ENCODE measurements around the gene LONRF2. TPM values are rescaled to one million over a fixed set of nuclear protein-coding genes. Genes with fewer than 3 reads are reported as not detected.
A peak's percentile ranks its signal among the peaks of the same experiment; 100 is the strongest.

The LONRF2 gene
- total RNA-seq, 4 donors from 2014 or later = 2.3 to 4.8 (median 2.6) TPM

- Histone ChIP-seq H3K9me3 (peaks cover 3 to 8% of the 10 kb centered on the region in 2 donors), H3K36me3 (no peaks in the 10 kb centered on the region), H3K4me1 (peaks cover 0 to 14% (median 7%) of the 10 kb centered on the region in 4 donors), H3K27me3 (peaks cover 60% of the 10 kb centered on the region), H3K4me3 (peak overlapping the region; percentile 14 to 57 (median 44)), H3K27ac (peak overlapping the region; percentile 70 to 84 (median 76))
- TF ChIP-seq POLR2AphosphoS5 (IDR thresholded peaks at IDR 0.05) (no peak), CTCF (IDR thresholded peaks at IDR 0.05) (peak in 2 of 5 experiments; percentile 5 to 10)
- in situ Hi-C loops (cut with MboI; ENCODE audit: low pct_ligation_motif_present in 1 of 4, low pct_unique_long_range_greater_than_20kb in 1 of 4, low sequenced_read_pairs in 3 of 4) (no loop called here), intact Hi-C loops (cut with DNase I; ENCODE audit: low total_unique reads) (no loop called here)
- 2% methylated on average over 49 of the region's 77 CpGs; no CpG with 5 or more reads in 1 of the 2 donors for WGBS, 2 donors (ENCODE audit: low coverage in 1 of 2)
- DNase-seq = no peak
These were observed 979 bp downstream of the LONRF2 start for GRCh38 chr2:100321179-100321865.

- intact Hi-C loops (cut with DNase I; ENCODE audit: low total_unique reads) (no loop called here), in situ Hi-C loops (cut with MboI; ENCODE audit: low pct_ligation_motif_present in 1 of 4, low pct_unique_long_range_greater_than_20kb in 1 of 4, low sequenced_read_pairs in 3 of 4) (no loop called here)
- WGBS, 2 donors (ENCODE audit: low coverage in 1 of 2) = 48 to 71% methylated on average over 6 to 19 of the region's 19 CpGs
These were observed 1.6 kb downstream of the LONRF2 start for GRCh38 chr2:100320547-100321178.

GRCh38 chr2:100317634-100318033, 4.7 kb downstream of the LONRF2 start:
- TF ChIP-seq POLR2AphosphoS5 (IDR thresholded peaks at IDR 0.05) (no peak), CTCF (IDR thresholded peaks at IDR 0.05) (no peak), EP300 (IDR thresholded peaks at IDR 0.05; ENCODE audit: low read depth) (no peak), POLR2A (IDR thresholded peaks at IDR 0.05) (no peak)
- H3K27me3 ChIP-seq = peaks cover 34% of the 10 kb centered on the region
- in situ Hi-C loops (cut with MboI; ENCODE audit: low pct_ligation_motif_present in 1 of 4, low pct_unique_long_range_greater_than_20kb in 1 of 4, low sequenced_read_pairs in 3 of 4) = no loop called here
- no peak overlapping the region for H3K4me3 ChIP-seq
- 77 to 85% methylated on average over 1 of the region's 1 CpG for WGBS, 2 donors (ENCODE audit: low coverage in 1 of 2)
- H3K27ac ChIP-seq = no peak overlapping the region
- H3K36me3 ChIP-seq = no peaks in the 10 kb centered on the region
- intact Hi-C loops (cut with DNase I; ENCODE audit: low total_unique reads) = no loop called here
- peaks cover 3 to 8% of the 10 kb centered on the region in 2 donors for H3K9me3 ChIP-seq
- DNase-seq = no peak
- peaks cover 0 to 14% (median 7%) of the 10 kb centered on the region in 4 donors for H3K4me1 ChIP-seq

More at GRCh38 chr2:100320547-100321178, 1.6 kb downstream of the LONRF2 start:
- Histone ChIP-seq H3K27ac (peak overlapping the region in 3 of 4 donors; percentile 66 to 81 (median 70)), H3K9me3 (peaks cover 3 to 8% of the 10 kb centered on the region in 2 donors), H3K27me3 (peaks cover 60% of the 10 kb centered on the region), H3K4me3 (peak overlapping the region; percentile 14 to 50 (median 44)), H3K36me3 (no peaks in the 10 kb centered on the region), H3K4me1 (peaks cover 0 to 14% (median 7%) of the 10 kb centered on the region in 4 donors)
- no peak for DNase-seq
- TF ChIP-seq CTCF (IDR thresholded peaks at IDR 0.05) = no peak
- TF ChIP-seq POLR2A (IDR thresholded peaks at IDR 0.05) = no peak
- no peak for TF ChIP-seq POLR2AphosphoS5 (IDR thresholded peaks at IDR 0.05)
- no peak for TF ChIP-seq EP300 (IDR thresholded peaks at IDR 0.05; ENCODE audit: low read depth)

- Histone ChIP-seq H3K36me3 (no peaks in the 10 kb centered on the region), H3K9me3 (no peaks in the 10 kb centered on the region), H3K4me1 (no peaks in the 10 kb centered on the region), H3K27ac (no peak overlapping the region), H3K4me3 (no peak overlapping the region), H3K27me3 (no peaks in the 10 kb centered on the region)
- no peak for DNase-seq
- TF ChIP-seq CTCF (IDR thresholded peaks at IDR 0.05) (no peak), EP300 (IDR thresholded peaks at IDR 0.05; ENCODE audit: low read depth) (no peak), POLR2A (IDR thresholded peaks at IDR 0.05) (no peak), POLR2AphosphoS5 (IDR thresholded peaks at IDR 0.05) (no peak)
- WGBS, 2 donors (ENCODE audit: low coverage in 1 of 2) = 70 to 80% methylated on average over 3 to 4 of the region's 4 CpGs
- in situ Hi-C loops (cut with MboI; ENCODE audit: low pct_ligation_motif_present in 1 of 4, low pct_unique_long_range_greater_than_20kb in 1 of 4, low sequenced_read_pairs in 3 of 4) = no loop called here
- intact Hi-C loops (cut with DNase I; ENCODE audit: low total_unique reads) = no loop called here
These were observed 12.2 kb downstream of the LONRF2 start for GRCh38 chr2:100309973-100310719.

Measured in transverse colon (tissue), 4 donors.